ENCODE results near the gene SCAMP1. TPM values are rescaled to one million over a fixed set of nuclear protein-coding genes. Genes with fewer than 3 reads are reported as not detected.

The SCAMP1 gene
- total RNA-seq, 1 experiment from 2014 or later = 43.8 TPM

DNA sequence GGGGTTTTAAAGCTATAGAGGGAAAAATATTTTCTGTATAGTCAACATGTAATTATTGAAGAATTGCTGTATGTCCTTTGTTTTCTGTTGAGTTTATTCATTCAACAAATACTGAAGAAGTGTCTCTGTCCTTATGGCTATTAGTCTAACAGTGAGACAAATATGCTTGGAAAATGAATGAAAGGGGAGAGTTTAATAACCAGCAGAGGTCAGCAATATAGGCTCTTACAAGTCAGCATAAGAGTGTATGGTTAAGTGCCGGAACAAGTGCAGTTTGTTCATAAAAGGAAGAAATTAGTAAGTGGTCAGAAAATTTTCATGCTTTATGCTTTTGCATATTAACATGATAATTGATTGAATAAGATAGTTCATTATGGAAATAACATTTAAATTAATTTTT is 3.6 kb downstream of the SCAMP1 start:
- TF ChIP-seq, protein P1, sequence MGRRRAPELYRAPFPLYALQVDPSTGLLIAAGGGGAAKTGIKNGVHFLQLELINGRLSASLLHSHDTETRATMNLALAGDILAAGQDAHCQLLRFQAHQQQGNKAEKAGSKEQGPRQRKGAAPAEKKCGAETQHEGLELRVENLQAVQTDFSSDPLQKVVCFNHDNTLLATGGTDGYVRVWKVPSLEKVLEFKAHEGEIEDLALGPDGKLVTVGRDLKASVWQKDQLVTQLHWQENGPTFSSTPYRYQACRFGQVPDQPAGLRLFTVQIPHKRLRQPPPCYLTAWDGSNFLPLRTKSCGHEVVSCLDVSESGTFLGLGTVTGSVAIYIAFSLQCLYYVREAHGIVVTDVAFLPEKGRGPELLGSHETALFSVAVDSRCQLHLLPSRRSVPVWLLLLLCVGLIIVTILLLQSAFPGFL (CRISPR knock-in tag; IDR thresholded peaks at IDR 0.05; ENCODE audit: borderline replicate concordance) = no peak
- TF ChIP-seq NR1H2 (CRISPR knock-in tag; IDR thresholded peaks at IDR 0.05) (no peak), FOXJ3 (CRISPR knock-in tag; IDR thresholded peaks at IDR 0.05; ENCODE audit: borderline replicate concordance) (no peak), GABPB1 (CRISPR knock-in tag; IDR thresholded peaks at IDR 0.05) (no peak), SP1 (CRISPR knock-in tag; conservative IDR thresholded peaks at IDR 0.05) (no peak), ELF4 (CRISPR knock-in tag; IDR thresholded peaks at IDR 0.05; ENCODE audit: low read depth) (no peak), MXD4 (CRISPR knock-in tag; IDR thresholded peaks at IDR 0.05; ENCODE audit: borderline replicate concordance) (no peak), OVOL2 (CRISPR knock-in tag; IDR thresholded peaks at IDR 0.05; ENCODE audit: borderline replicate concordance) (no peak), ATF1 (CRISPR knock-in tag; IDR thresholded peaks at IDR 0.05) (no peak), NR2C2 (CRISPR knock-in tag; IDR thresholded peaks at IDR 0.05) (no peak), ZNF263 (CRISPR knock-in tag; IDR thresholded peaks at IDR 0.05; ENCODE audit: low read depth) (no peak)
- TF ChIP-seq, protein P2, sequence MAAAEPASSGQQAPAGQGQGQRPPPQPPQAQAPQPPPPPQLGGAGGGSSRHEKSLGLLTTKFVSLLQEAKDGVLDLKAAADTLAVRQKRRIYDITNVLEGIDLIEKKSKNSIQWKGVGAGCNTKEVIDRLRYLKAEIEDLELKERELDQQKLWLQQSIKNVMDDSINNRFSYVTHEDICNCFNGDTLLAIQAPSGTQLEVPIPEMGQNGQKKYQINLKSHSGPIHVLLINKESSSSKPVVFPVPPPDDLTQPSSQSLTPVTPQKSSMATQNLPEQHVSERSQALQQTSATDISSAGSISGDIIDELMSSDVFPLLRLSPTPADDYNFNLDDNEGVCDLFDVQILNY (CRISPR knock-in tag; IDR thresholded peaks at IDR 0.05) = no peak
- TF ChIP-seq, protein P3, sequence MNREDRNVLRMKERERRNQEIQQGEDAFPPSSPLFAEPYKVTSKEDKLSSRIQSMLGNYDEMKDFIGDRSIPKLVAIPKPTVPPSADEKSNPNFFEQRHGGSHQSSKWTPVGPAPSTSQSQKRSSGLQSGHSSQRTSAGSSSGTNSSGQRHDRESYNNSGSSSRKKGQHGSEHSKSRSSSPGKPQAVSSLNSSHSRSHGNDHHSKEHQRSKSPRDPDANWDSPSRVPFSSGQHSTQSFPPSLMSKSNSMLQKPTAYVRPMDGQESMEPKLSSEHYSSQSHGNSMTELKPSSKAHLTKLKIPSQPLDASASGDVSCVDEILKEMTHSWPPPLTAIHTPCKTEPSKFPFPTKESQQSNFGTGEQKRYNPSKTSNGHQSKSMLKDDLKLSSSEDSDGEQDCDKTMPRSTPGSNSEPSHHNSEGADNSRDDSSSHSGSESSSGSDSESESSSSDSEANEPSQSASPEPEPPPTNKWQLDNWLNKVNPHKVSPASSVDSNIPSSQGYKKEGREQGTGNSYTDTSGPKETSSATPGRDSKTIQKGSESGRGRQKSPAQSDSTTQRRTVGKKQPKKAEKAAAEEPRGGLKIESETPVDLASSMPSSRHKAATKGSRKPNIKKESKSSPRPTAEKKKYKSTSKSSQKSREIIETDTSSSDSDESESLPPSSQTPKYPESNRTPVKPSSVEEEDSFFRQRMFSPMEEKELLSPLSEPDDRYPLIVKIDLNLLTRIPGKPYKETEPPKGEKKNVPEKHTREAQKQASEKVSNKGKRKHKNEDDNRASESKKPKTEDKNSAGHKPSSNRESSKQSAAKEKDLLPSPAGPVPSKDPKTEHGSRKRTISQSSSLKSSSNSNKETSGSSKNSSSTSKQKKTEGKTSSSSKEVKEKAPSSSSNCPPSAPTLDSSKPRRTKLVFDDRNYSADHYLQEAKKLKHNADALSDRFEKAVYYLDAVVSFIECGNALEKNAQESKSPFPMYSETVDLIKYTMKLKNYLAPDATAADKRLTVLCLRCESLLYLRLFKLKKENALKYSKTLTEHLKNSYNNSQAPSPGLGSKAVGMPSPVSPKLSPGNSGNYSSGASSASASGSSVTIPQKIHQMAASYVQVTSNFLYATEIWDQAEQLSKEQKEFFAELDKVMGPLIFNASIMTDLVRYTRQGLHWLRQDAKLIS (CRISPR knock-in tag; IDR thresholded peaks at IDR 0.05; ENCODE audit: borderline replicate concordance) = no peak
- TF ChIP-seq, protein P4, sequence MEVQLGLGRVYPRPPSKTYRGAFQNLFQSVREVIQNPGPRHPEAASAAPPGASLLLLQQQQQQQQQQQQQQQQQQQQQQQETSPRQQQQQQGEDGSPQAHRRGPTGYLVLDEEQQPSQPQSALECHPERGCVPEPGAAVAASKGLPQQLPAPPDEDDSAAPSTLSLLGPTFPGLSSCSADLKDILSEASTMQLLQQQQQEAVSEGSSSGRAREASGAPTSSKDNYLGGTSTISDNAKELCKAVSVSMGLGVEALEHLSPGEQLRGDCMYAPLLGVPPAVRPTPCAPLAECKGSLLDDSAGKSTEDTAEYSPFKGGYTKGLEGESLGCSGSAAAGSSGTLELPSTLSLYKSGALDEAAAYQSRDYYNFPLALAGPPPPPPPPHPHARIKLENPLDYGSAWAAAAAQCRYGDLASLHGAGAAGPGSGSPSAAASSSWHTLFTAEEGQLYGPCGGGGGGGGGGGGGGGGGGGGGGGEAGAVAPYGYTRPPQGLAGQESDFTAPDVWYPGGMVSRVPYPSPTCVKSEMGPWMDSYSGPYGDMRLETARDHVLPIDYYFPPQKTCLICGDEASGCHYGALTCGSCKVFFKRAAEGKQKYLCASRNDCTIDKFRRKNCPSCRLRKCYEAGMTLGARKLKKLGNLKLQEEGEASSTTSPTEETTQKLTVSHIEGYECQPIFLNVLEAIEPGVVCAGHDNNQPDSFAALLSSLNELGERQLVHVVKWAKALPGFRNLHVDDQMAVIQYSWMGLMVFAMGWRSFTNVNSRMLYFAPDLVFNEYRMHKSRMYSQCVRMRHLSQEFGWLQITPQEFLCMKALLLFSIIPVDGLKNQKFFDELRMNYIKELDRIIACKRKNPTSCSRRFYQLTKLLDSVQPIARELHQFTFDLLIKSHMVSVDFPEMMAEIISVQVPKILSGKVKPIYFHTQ (CRISPR knock-in tag; IDR thresholded peaks at IDR 0.05) = no peak
- TF ChIP-seq, protein P5, sequence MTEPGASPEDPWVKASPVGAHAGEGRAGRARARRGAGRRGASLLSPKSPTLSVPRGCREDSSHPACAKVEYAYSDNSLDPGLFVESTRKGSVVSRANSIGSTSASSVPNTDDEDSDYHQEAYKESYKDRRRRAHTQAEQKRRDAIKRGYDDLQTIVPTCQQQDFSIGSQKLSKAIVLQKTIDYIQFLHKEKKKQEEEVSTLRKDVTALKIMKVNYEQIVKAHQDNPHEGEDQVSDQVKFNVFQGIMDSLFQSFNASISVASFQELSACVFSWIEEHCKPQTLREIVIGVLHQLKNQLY (CRISPR knock-in tag; IDR thresholded peaks at IDR 0.05) = no peak
- Mint-ChIP-seq H3K4me3 (no peak overlapping the region), H3K4me1 (peaks cover 23% of the 10 kb centered on the region), H3K27me3 (ENCODE audit: low read depth) (no peaks in the 10 kb centered on the region), H3K27ac (no peak overlapping the region), H3K9me3 (0 out of 2 replicates have a peak, but pooled peaks cover 4% of the 10 kb centered on the region), H3K36me3 (peaks cover 8% of the 10 kb centered on the region; the same call in 1 of the 2 replicates)
- no peak for ATAC-seq
- DNase-seq (ENCODE audit: low spot score) = no peak
- CTCF ChIA-PET = no interaction called here
- POLR2A ChIA-PET = no interaction called here

DNA sequence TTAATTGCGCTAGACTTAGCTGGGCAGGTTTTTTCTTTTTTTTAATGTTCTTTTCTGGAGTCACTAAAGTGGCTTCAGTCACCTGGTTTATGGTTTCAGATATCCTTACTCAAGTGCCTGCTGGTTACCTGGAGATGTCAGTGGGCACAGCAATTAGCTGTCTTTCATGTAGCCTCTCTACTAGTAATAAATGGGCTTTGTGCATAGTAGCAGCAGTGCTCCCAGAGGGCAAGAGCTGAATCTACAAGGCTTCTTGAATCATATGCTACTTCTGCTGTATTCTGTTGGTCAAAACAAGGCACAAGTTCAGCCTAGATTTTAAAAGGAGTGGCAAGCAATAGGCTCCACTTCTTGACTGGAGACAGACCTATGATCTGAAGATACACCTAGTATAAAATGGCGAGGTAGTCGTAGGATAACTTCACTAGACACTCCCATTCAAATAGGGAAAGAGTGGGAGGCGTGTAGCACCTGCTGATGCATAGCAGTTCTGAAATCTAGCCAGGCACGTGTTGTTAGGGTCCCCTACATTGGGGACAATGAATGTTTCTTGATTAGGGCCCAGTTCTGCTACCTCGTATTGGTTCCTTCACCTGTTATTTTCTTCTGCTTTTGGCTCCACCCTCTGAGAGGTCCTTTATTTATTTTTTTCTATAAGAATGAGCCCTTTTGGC is 7.0 kb downstream of the SCAMP1 start:
- ChIA-PET CTCF (interaction anchor here (0.7 to 1.2 kb wide), 6 partner anchors 9 to 124 kb away, joined by 3 to 6 read pairs (median 3); no protein-coding TSS in a partner anchor), POLR2A (no interaction called here)
- H3K9me3 Mint-ChIP-seq = 0 out of 2 replicates have a peak, but pooled peaks cover 4% of the 10 kb centered on the region
- H3K27ac Mint-ChIP-seq = no peak overlapping the region
- ATAC-seq (peak; percentile 65), DNase-seq (ENCODE audit: low spot score) (no peak)
- H3K4me1 Mint-ChIP-seq = peaks cover 6% of the 10 kb centered on the region
- H3K4me3 Mint-ChIP-seq = no peak overlapping the region
- H3K36me3 Mint-ChIP-seq = peaks cover 6% of the 10 kb centered on the region; the same call in 1 of the 2 replicates
- no peaks in the 10 kb centered on the region for H3K27me3 Mint-ChIP-seq (ENCODE audit: low read depth)
- TF ChIP-seq TCF7 (CRISPR knock-in tag; IDR thresholded peaks at IDR 0.05; ENCODE audit: low read depth) (no peak), ZNF317 (CRISPR knock-in tag; IDR thresholded peaks at IDR 0.05; ENCODE audit: borderline replicate concordance, low read depth) (no peak), SMAD3 (CRISPR knock-in tag; IDR thresholded peaks at IDR 0.05; ENCODE audit: borderline replicate concordance) (no peak), MXD4 (CRISPR knock-in tag; IDR thresholded peaks at IDR 0.05; ENCODE audit: borderline replicate concordance) (no peak)
- TF ChIP-seq, protein P3 (CRISPR knock-in tag; IDR thresholded peaks at IDR 0.05; ENCODE audit: borderline replicate concordance) = no peak

Measured in WTC11 (cell line).